H1 (cell line): ENCODE results near the gene CSNK1A1. TPM values are rescaled to one million over a fixed set of nuclear protein-coding genes. Genes with fewer than 3 reads are reported as not detected.

Experiments used
- CTCF ChIA-PET: fragments of 300-600 bp; sonication (Branson Sonifier 250); formaldehyde crosslinking; loops from one replicate; lab custom pipeline; 2021; ENCODE audit not compliant: partially characterized antibody; lab: Charles Lee
- POLR2A ChIA-PET: fragments of 300-600 bp; sonication (Branson Sonifier 250); formaldehyde crosslinking; loops from one replicate; lab custom pipeline; 2021; ENCODE audit warnings: inconsistent platforms; ENCODE audit not compliant: partially characterized antibody; lab: Charles Lee
- DNase-seq, 2 experiments: peaks; one replicate each; pipeline versions ENCODE4 v3.0.0 to v3.0.0-alpha.2; 2010 to 2022; ENCODE audit warnings: low spot score in 2 of 2, low read depth in 1 of 2, mixed read lengths in 1 of 2
- FAIRE-seq: peaks from 2 replicates; lab custom pipeline; 2011; peaks lifted over from hg19 to GRCh38; lab: Jason Lieb, UNC
- H2AFZ ChIP-seq: 2 replicates; pipeline ENCODE4 v1.8.1; 2012; ENCODE audit warnings: low read length, inconsistent platforms
- H2AK5ac ChIP-seq: 2 replicates; pipeline ENCODE4 v1.6.1; 2013; ENCODE audit warnings: low read depth, low read length
- H2BK120ac ChIP-seq: replicated peaks from 2 replicates; pipeline ENCODE3; 2013; ENCODE audit warnings: low read depth, low read length, inconsistent platforms
- H2BK12ac ChIP-seq: 2 replicates; pipeline ENCODE4 v1.6.1; 2013; ENCODE audit warnings: low read depth, low read length
- H2BK15ac ChIP-seq: 2 replicates; pipeline ENCODE4 v1.6.1; 2013; ENCODE audit warnings: low read length
- H2BK20ac ChIP-seq: 2 replicates; pipeline ENCODE4 v1.6.1; 2013; ENCODE audit warnings: low read length
- H2BK5ac ChIP-seq: 2 replicates; pipeline ENCODE4 v1.6.1; 2013; ENCODE audit warnings: low read depth, low read length
- H3K14ac ChIP-seq: 2 replicates; pipeline ENCODE4 v1.6.1; 2013; ENCODE audit warnings: inconsistent platforms; ENCODE audit not compliant: insufficient read length
- H3K18ac ChIP-seq: 2 replicates; pipeline ENCODE4 v1.6.1; 2013; ENCODE audit warnings: low read length; ENCODE audit errors: extremely low read depth
- H3K23ac ChIP-seq: 2 replicates; pipeline ENCODE4 v1.6.1; 2013; ENCODE audit warnings: inconsistent platforms; ENCODE audit not compliant: insufficient read length
- H3K23me2 ChIP-seq: 2 replicates; pipeline ENCODE4 v1.6.1; 2013; ENCODE audit warnings: low read depth, low read length
- H3K27ac ChIP-seq: 2 replicates; pipeline ENCODE4 v1.6.1; 2011; ENCODE audit warnings: low read depth, low read length, inconsistent platforms
- H3K27me3 ChIP-seq, 4 experiments: replicated peaks in 1 of 4; 1 replicate in 1 of 4; 2 replicates in 3 of 4; pipeline versions ENCODE4 v1.6.1 to v1.8.1; 2011 to 2013; ENCODE audit warnings: low read length in 3 of 4, mild to moderate bottlenecking in 3 of 4, inconsistent platforms in 2 of 4, mixed read lengths in 2 of 4, moderate library complexity in 1 of 4; ENCODE audit not compliant: control insufficient read depth in 3 of 4, insufficient read depth in 3 of 4; ENCODE audit errors: extremely low read depth in 1 of 4
- H3K36me3 ChIP-seq, 4 experiments: 2 replicates each; pipeline versions ENCODE4 v1.6.1 to v1.8.1; 2011 to 2013; ENCODE audit warnings: mild to moderate bottlenecking in 4 of 4, low read length in 3 of 4, moderate library complexity in 2 of 4, control low read depth in 1 of 4, inconsistent platforms in 1 of 4; ENCODE audit not compliant: insufficient read depth in 4 of 4, control insufficient read depth in 2 of 4
- H3K4ac ChIP-seq: replicated peaks from 2 replicates; pipeline ENCODE3; 2013; ENCODE audit warnings: low read length, low read depth, mixed read lengths, inconsistent platforms; ENCODE audit not compliant: insufficient read length
- H3K4me1 ChIP-seq, 4 experiments: replicated peaks in 1 of 4; 1 replicate in 1 of 4; 2 replicates in 3 of 4; pipeline versions ENCODE4 v1.6.1 to v1.8.1; 2011 to 2013; ENCODE audit warnings: low read length in 3 of 4, inconsistent platforms in 2 of 4, mixed read lengths in 1 of 4; ENCODE audit not compliant: insufficient read depth in 4 of 4, control insufficient read depth in 3 of 4
- H3K4me2 ChIP-seq, 2 experiments: 2 replicates each; pipeline versions ENCODE4 v1.6.1 to v1.8.1; 2011 to 2013; ENCODE audit warnings: low read depth in 2 of 2, low read length in 2 of 2, control low read depth in 1 of 2, inconsistent platforms in 1 of 2, mild to moderate bottlenecking in 1 of 2; ENCODE audit not compliant: insufficient read depth in 1 of 2
- H3K4me3 ChIP-seq, 4 experiments: fragments of 200-600, 300-600 bp in 1 of 4; sonication (generic), shearing (Covaris generic), sonication (Bioruptor Twin) in 1 of 4; 2 replicates each; pipeline versions ENCODE4 v1.5.1 to v1.8.1; 2011 to 2016; ENCODE audit warnings: low read length in 4 of 4, low read depth in 3 of 4, control low read depth in 2 of 4, inconsistent platforms in 2 of 4, mild to moderate bottlenecking in 2 of 4, mixed read lengths in 1 of 4, moderate library complexity in 1 of 4; ENCODE audit not compliant: insufficient read depth in 2 of 4; ENCODE audit errors: extremely low read depth in 1 of 4
- H3K56ac ChIP-seq: replicated peaks from 2 replicates; pipeline ENCODE3; 2013; ENCODE audit warnings: low read depth, mild to moderate bottlenecking, mixed read lengths, low read length, inconsistent platforms; ENCODE audit not compliant: insufficient read length
- H3K79me1 ChIP-seq: 2 replicates; pipeline ENCODE4 v1.6.1; 2013; ENCODE audit warnings: low read depth, low read length, control low read depth
- H3K79me2 ChIP-seq, 2 experiments: 2 replicates each; pipeline versions ENCODE4 v1.6.1 to v1.8.1; 2012 to 2013; ENCODE audit warnings: low read length in 2 of 2, mild to moderate bottlenecking in 2 of 2, inconsistent platforms in 1 of 2; ENCODE audit not compliant: insufficient read depth in 2 of 2, control insufficient read depth in 1 of 2
- H3K9ac ChIP-seq, 4 experiments: replicated peaks in 1 of 4; 1 replicate in 1 of 4; 2 replicates in 3 of 4; pipeline versions ENCODE4 v1.6.1 to v1.8.1; 2011 to 2013; ENCODE audit warnings: low read depth in 3 of 4, low read length in 3 of 4, control low read depth in 2 of 4, mild to moderate bottlenecking in 2 of 4, moderate library complexity in 2 of 4, inconsistent platforms in 1 of 4; ENCODE audit errors: extremely low read depth in 1 of 4
- H3K9me3 ChIP-seq, 2 experiments: 2 replicates each; pipeline versions ENCODE4 v1.6.1 to v1.8.1; 2012 to 2013; ENCODE audit warnings: mild to moderate bottlenecking in 2 of 2, moderate library complexity in 2 of 2, control low read depth in 1 of 2, inconsistent platforms in 1 of 2, low read depth in 1 of 2, low read length in 1 of 2, mixed read lengths in 1 of 2; ENCODE audit not compliant: insufficient read depth in 2 of 2
- H4K20me1 ChIP-seq, 2 experiments: replicated peaks in 1 of 2; 2 replicates each; pipeline versions ENCODE3 to v1.8.1; 2011 to 2013; ENCODE audit warnings: inconsistent platforms in 2 of 2, low read length in 2 of 2, mild to moderate bottlenecking in 1 of 2; ENCODE audit not compliant: insufficient read depth in 2 of 2, control insufficient read depth in 1 of 2
- H4K5ac ChIP-seq: 2 replicates; pipeline ENCODE4 v1.6.1; 2013; ENCODE audit warnings: low read length, low read depth, mixed read lengths, inconsistent platforms; ENCODE audit not compliant: insufficient read length
- H4K8ac ChIP-seq: 2 replicates; pipeline ENCODE4 v1.8.0; 2013; ENCODE audit warnings: mild to moderate bottlenecking, moderate library complexity, low read length, inconsistent platforms; ENCODE audit not compliant: insufficient read depth; ENCODE audit errors: extremely low read depth
- H4K91ac ChIP-seq: replicated peaks from 2 replicates; pipeline ENCODE3; 2013; ENCODE audit warnings: low read length, mixed read lengths, inconsistent platforms; ENCODE audit not compliant: insufficient read length
- GABPA ChIP-seq: IDR thresholded peaks from 2 replicates; pipeline ENCODE4 v1.6.1; 2011; ENCODE audit warnings: mild to moderate bottlenecking, low read length, moderate library complexity, borderline replicate concordance; ENCODE audit not compliant: insufficient read depth
- NANOG ChIP-seq: IDR thresholded peaks from 2 replicates; pipeline ENCODE4 v1.6.1; 2011; ENCODE audit warnings: low read length, low read depth, mild to moderate bottlenecking, inconsistent platforms; ENCODE audit not compliant: insufficient read depth, poor library complexity, severe bottlenecking
- WGBS, 2 experiments: shearing (Covaris generic) in 1 of 2; methylation state at CpG; one replicate each; pipeline versions ENCODE4 v1.1.6 to v1.1.7; 2013 to 2015; ENCODE audit warnings: low lambda C conversion rate in 2 of 2, mixed read lengths in 2 of 2, inconsistent platforms in 1 of 2, low coverage in 1 of 2, missing lambda C conversion rate in 1 of 2; ENCODE audit not compliant: insufficient replicate concordance in 2 of 2, insufficient coverage in 1 of 2, insufficient read length in 1 of 2; ENCODE audit errors: extremely low coverage in 1 of 2, missing lambda C conversion rate in 1 of 2; 5-methylcytosine and 5-hydroxymethylcytosine counted together
- polyA plus RNA-seq, 7 experiments: library from polyadenylated mRNA; depleted of rRNA in 3 of 7; stranded (reverse) in 5 of 7; unstranded in 2 of 7; fragments of >200 nt in 5 of 7; fragments of 200-250 nt in 2 of 7; gene quantifications; 1 replicate in 5 of 7; 2 replicates in 1 of 7; 4 replicates in 1 of 7; pipeline versions ENCODE4 v1.2.1 to v1.2.3, GENCODE V29; 2011 to 2013; ENCODE audit warnings: missing spikeins in 2 of 7, mixed read lengths in 2 of 7
- total RNA-seq: library from RNA; stranded (reverse); fragmentation: NEBNext Ultra II Directional; extraction: Animal tissue kit (Norgen Biotek cat#: 25700); gene quantifications from 2 replicates; pipeline ENCODE4 v1.2.1, GENCODE V29; 2021

Gene CSNK1A1
- total and polyA plus RNA-seq, 2 of the 8 experiments (the other 6 are each of a cell fraction or from before 2014, with no cell fraction given), result 61.2 to 244 TPM

GRCh38 chr5:149500922-149501582, 50.2 kb downstream of the CSNK1A1 start:
- Histone ChIP-seq H3K4me1 (peaks cover 0 to 2% (median 0%) of the 10 kb centered on the region in 4 experiments; a peak in 1 of 7 replicates), H2BK20ac (no peak overlapping the region), H4K8ac (no peak overlapping the region), H2BK12ac (no peak overlapping the region), H2AFZ (no peak overlapping the region), H3K9me3 (no peaks in the 10 kb centered on the region), H2BK5ac (no peak overlapping the region), H2BK120ac (no peak overlapping the region), H3K56ac (no peak overlapping the region), H3K14ac (no peak overlapping the region), H3K23me2 (no peaks in the 10 kb centered on the region), H3K4me3 (no peak overlapping the region), H2BK15ac (no peak overlapping the region), H3K27me3 (no peaks in the 10 kb centered on the region), H3K4ac (no peak overlapping the region), H3K23ac (no peak overlapping the region), H4K5ac (no peak overlapping the region), H3K79me1 (no peaks in the 10 kb centered on the region; the same call in 1 of the 2 replicates), H4K91ac (no peak overlapping the region), H3K79me2 (0 out of 4 replicates have a peak, but pooled peaks cover 0 to 2% of the 10 kb centered on the region in 2 experiments), H3K4me2 (no peak overlapping the region), H3K36me3 (peaks cover 7 to 74% (median 36%) of the 10 kb centered on the region in 4 experiments), H3K18ac (no peak overlapping the region), H3K27ac (no peak overlapping the region), H2AK5ac (no peak overlapping the region), H3K9ac (no peak overlapping the region), H4K20me1 (no peaks in the 10 kb centered on the region)
- POLR2A ChIA-PET, result interaction anchor here (0.9 to 2.0 kb wide), 4 partner anchors 9 to 61 kb away, joined by 3 to 7 read pairs (median 4); no protein-coding TSS in a partner anchor
- WGBS, 2 experiments, result 88% methylated on average over 5 of the region's 5 CpGs; no CpG with 5 or more reads in 1 of the 2 experiments
- TF ChIP-seq NANOG (no peak), GABPA (no peak)
- DNase-seq (no peak), FAIRE-seq (no peak)
- CTCF ChIA-PET, result interaction anchor here (1.5 to 2.1 kb wide), 2 partner anchors 56 to 60 kb away, joined by 3 to 5 read pairs; no protein-coding TSS in a partner anchor
